ENCODE measurements around the gene JAM3. TPM values are rescaled to one million over a fixed set of nuclear protein-coding genes. Genes with fewer than 3 reads are reported as not detected.

The JAM3 gene
- total RNA-seq, 2 donors from 2014 or later, result 35.8 to 41.8 TPM

DNA sequence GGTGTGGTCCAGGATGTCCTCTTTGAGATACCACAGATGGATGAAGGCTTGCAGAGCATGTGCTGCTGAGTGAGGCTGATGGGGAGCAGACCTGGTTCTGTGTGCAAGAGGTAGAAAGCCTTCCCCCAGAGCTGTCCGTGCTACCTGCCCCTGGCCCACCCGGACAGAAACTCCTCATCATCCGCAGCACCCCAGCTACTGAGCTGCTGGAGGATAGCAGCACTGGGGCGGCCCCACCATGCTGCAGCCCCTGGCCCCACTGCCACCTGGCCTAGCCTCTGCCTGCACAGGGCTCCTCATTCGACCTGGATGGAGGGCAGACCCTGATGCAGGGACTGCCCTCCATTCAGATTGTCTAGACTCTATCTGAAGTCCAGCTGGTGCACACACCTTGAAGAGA, 104.4 kb downstream of the JAM3 start:
- H3K4me3 ChIP-seq (ENCODE audit: low read length), result no peak overlapping the region
- Mint-ChIP-seq H3K27ac (no peak overlapping the region), H3K4me1 (no peaks in the 10 kb centered on the region), H3K36me3 (ENCODE audit: low read depth) (peaks cover 96% of the 10 kb centered on the region), H3K27me3 (ENCODE audit: insufficient read depth) (no peaks in the 10 kb centered on the region), H3K4me3 (no peak overlapping the region), H3K9me3 (peaks cover 42% of the 10 kb centered on the region)
- H3K9ac ChIP-seq (ENCODE audit: extremely low read depth, low read length, poor library complexity, severe bottlenecking), result no peak overlapping the region
- TF ChIP-seq, protein P1, sequence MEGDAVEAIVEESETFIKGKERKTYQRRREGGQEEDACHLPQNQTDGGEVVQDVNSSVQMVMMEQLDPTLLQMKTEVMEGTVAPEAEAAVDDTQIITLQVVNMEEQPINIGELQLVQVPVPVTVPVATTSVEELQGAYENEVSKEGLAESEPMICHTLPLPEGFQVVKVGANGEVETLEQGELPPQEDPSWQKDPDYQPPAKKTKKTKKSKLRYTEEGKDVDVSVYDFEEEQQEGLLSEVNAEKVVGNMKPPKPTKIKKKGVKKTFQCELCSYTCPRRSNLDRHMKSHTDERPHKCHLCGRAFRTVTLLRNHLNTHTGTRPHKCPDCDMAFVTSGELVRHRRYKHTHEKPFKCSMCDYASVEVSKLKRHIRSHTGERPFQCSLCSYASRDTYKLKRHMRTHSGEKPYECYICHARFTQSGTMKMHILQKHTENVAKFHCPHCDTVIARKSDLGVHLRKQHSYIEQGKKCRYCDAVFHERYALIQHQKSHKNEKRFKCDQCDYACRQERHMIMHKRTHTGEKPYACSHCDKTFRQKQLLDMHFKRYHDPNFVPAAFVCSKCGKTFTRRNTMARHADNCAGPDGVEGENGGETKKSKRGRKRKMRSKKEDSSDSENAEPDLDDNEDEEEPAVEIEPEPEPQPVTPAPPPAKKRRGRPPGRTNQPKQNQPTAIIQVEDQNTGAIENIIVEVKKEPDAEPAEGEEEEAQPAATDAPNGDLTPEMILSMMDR (conservative IDR thresholded peaks at IDR 0.05), result no peak
- H3K4me1 ChIP-seq (ENCODE audit: control insufficient read depth, insufficient read depth, low read length), result no peaks in the 10 kb centered on the region
- no peak for DNase-seq
- 92 to 97% methylated on average over 2 to 5 of the region's 5 CpGs for WGBS, 2 experiments (ENCODE audit: insufficient coverage in 1 of 2, insufficient read length in 1 of 2)
- H3K27ac ChIP-seq (ENCODE audit: low read depth, low read length), result no peak overlapping the region
- H3K27me3 ChIP-seq (ENCODE audit: control insufficient read depth, insufficient read depth, low read length, poor library complexity, severe bottlenecking), result no peaks in the 10 kb centered on the region
- H3K9me3 ChIP-seq (ENCODE audit: control insufficient read depth, low read length), result peaks cover 46% of the 10 kb centered on the region
- peaks cover 96% of the 10 kb centered on the region for H3K36me3 ChIP-seq (ENCODE audit: control insufficient read depth, insufficient read depth, low read length)

DNA sequence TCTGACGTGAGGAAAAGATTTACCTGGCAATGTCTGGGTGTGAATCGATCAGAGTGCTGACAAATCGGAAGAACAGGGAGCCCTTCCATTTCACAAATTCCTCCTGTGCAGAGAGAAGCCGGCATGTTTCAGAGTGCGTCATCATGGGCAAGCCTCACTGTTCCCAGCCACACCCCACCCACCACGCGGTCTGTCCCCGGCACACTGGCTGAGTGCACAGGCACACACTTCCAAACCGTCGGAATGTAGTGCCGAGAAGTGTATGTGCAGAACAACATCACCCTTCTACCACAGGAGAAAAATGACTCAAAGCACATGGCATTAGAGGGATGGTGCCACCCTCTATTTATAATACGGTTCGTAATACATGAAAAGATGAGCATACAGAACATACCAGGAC, 107.4 kb downstream of the JAM3 start:
- Mint-ChIP-seq H3K4me3 (no peak overlapping the region), H3K36me3 (ENCODE audit: low read depth) (peaks cover 82% of the 10 kb centered on the region), H3K9me3 (peaks cover 13% of the 10 kb centered on the region), H3K27ac (no peak overlapping the region), H3K27me3 (ENCODE audit: insufficient read depth) (no peaks in the 10 kb centered on the region), H3K4me1 (no peaks in the 10 kb centered on the region)
- peaks cover 86% of the 10 kb centered on the region for H3K36me3 ChIP-seq (ENCODE audit: control insufficient read depth, insufficient read depth, low read length)
- no peak for DNase-seq
- TF ChIP-seq, protein P1 (conservative IDR thresholded peaks at IDR 0.05), result no peak
- peaks cover 16% of the 10 kb centered on the region for H3K9me3 ChIP-seq (ENCODE audit: control insufficient read depth, low read length)
- no peaks in the 10 kb centered on the region for H3K27me3 ChIP-seq (ENCODE audit: control insufficient read depth, insufficient read depth, low read length, poor library complexity, severe bottlenecking)
- no peak overlapping the region for H3K9ac ChIP-seq (ENCODE audit: extremely low read depth, low read length, poor library complexity, severe bottlenecking)
- H3K4me3 ChIP-seq (ENCODE audit: low read length), result no peak overlapping the region
- no peaks in the 10 kb centered on the region for H3K4me1 ChIP-seq (ENCODE audit: control insufficient read depth, insufficient read depth, low read length)
- WGBS, 2 experiments (ENCODE audit: insufficient coverage in 1 of 2, insufficient read length in 1 of 2), result 95 to 96% methylated on average over 9 to 13 of the region's 13 CpGs
- no peak overlapping the region for H3K27ac ChIP-seq (ENCODE audit: low read depth, low read length)

DNA sequence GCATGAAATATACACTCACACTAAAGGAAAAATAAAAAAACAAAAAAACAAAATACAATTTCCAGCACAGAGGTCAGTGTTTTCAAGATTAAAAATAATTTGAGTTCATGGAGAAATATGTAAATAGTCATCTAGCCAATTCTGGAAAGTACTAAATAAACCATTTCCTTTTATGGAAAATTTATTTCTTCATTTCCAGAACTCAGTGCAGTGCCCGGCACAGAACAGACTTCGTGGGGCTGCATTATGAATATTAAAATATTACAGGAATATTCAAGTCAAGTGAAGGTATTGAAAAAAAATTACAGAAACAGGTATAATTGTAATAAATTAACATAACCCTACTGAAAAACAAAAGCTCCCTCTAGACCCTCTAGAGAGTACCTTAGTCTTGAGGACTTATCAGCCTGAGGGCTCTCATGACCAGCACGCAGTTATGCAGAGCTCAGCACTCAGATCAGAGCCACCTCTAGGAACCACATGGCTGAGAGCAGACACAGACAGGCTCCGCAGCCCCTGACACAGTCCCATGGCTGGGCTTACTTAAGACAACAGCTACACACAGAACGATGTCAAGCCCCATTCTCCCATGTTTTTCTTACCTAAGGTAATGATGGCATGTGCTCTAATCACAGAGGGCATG, 109.3 kb downstream of the JAM3 start:
- no peak for DNase-seq
- H3K4me3 ChIP-seq (ENCODE audit: low read length), result no peak overlapping the region
- H3K4me3 Mint-ChIP-seq, result no peak overlapping the region
- no peaks in the 10 kb centered on the region for H3K4me1 Mint-ChIP-seq
- peaks cover 3% of the 10 kb centered on the region for H3K9me3 ChIP-seq (ENCODE audit: control insufficient read depth, low read length)
- TF ChIP-seq, protein P1 (conservative IDR thresholded peaks at IDR 0.05), result no peak
- peak overlapping the region; percentile 2 for H3K27ac Mint-ChIP-seq
- H3K27ac ChIP-seq (ENCODE audit: low read depth, low read length), result no peak overlapping the region
- H3K9me3 Mint-ChIP-seq, result no peaks in the 10 kb centered on the region
- H3K4me1 ChIP-seq (ENCODE audit: control insufficient read depth, insufficient read depth, low read length), result no peaks in the 10 kb centered on the region
- H3K9ac ChIP-seq (ENCODE audit: extremely low read depth, low read length, poor library complexity, severe bottlenecking), result no peak overlapping the region
- H3K36me3 Mint-ChIP-seq (ENCODE audit: low read depth), result peaks cover 71% of the 10 kb centered on the region
- H3K36me3 ChIP-seq (ENCODE audit: control insufficient read depth, insufficient read depth, low read length), result peaks cover 85% of the 10 kb centered on the region
- no peaks in the 10 kb centered on the region for H3K27me3 Mint-ChIP-seq (ENCODE audit: insufficient read depth)
- no peaks in the 10 kb centered on the region for H3K27me3 ChIP-seq (ENCODE audit: control insufficient read depth, insufficient read depth, low read length, poor library complexity, severe bottlenecking)
- WGBS, 2 experiments (ENCODE audit: insufficient coverage in 1 of 2, insufficient read length in 1 of 2), result 97 to 100% methylated on average over 1 to 3 of the region's 5 CpGs

All from endodermal cell (in vitro differentiated cells).